HG03520 (cell line): ENCODE results near the gene CCDC86.
"Not testable (repeated sequence)": the region's sequence is repeated elsewhere in the genome, so short reads cannot be mapped to it uniquely, and the experiment has no call there.

ENCODE experiments used
- ATAC-seq: cut with Tn5 transposase; IDR thresholded peaks from one replicate; pipeline ENCODE4 v1.9.1; 2021; ENCODE audit warnings: mild to moderate bottlenecking, moderate library complexity; ENCODE audit not compliant: unreplicated experiment

The CCDC86 gene, protein sequence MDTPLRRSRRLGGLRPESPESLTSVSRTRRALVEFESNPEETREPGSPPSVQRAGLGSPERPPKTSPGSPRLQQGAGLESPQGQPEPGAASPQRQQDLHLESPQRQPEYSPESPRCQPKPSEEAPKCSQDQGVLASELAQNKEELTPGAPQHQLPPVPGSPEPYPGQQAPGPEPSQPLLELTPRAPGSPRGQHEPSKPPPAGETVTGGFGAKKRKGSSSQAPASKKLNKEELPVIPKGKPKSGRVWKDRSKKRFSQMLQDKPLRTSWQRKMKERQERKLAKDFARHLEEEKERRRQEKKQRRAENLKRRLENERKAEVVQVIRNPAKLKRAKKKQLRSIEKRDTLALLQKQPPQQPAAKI

GRCh38 chr11:60841797-60842667 is at the start of gene CCDC86:
Gene CCDC86 (plus strand): TSS chr11:60842113. CDS start chr11:60842125, 12 bp downstream.
- peak; percentile 82 for ATAC-seq

- ATAC-seq: no peak
Measured at GRCh38 chr11:60792521-60792920, 49.4 kb upstream of the CCDC86 start.

GRCh38 chr11:60795291-60795690 is 46.6 kb upstream of the CCDC86 start:
- no peak for ATAC-seq

GRCh38 chr11:60797846-60798630 is 43.9 kb upstream of the CCDC86 start:
- ATAC-seq: no peak

DNA sequence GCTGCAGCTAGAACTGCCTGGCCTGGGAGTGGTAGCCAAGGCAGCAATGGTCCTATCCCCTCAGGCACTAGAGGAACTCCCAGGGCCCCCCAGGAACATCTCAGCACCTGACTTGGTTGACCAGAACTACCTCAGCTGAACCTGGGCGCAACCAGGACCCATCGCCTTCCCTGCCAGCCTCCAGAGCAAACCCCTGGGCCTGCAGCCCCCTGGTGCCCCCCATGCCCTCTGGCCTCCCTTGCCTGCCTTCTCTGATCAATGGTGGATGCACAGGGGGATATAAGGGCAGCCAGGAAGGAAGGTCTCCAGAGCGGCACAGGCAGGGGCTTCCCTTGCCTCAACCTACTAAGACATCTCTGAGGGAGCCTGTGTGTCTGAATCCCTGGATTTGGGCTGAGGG is 43.3 kb upstream of the CCDC86 start:
- ATAC-seq: no peak

DNA sequence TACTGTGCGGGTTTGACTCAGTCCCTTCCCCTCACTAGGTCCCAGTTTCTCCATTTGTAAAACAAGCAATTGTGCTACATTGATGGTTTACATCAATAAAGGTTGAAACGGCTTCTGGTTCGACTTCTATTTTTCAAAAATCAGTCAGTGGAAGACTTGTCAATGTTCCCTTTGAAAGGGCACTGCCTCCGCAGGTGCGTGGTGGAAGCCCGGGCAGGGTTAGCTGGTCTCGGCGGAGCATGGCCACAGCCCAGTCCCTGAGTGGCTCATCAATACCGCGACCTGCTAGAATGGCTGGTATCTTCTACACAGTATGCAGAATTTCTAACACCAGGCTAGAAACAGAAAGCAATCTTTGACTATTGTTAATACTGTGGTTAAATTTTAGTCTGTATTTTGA is 40.7 kb upstream of the CCDC86 start:
- no peak for ATAC-seq

DNA sequence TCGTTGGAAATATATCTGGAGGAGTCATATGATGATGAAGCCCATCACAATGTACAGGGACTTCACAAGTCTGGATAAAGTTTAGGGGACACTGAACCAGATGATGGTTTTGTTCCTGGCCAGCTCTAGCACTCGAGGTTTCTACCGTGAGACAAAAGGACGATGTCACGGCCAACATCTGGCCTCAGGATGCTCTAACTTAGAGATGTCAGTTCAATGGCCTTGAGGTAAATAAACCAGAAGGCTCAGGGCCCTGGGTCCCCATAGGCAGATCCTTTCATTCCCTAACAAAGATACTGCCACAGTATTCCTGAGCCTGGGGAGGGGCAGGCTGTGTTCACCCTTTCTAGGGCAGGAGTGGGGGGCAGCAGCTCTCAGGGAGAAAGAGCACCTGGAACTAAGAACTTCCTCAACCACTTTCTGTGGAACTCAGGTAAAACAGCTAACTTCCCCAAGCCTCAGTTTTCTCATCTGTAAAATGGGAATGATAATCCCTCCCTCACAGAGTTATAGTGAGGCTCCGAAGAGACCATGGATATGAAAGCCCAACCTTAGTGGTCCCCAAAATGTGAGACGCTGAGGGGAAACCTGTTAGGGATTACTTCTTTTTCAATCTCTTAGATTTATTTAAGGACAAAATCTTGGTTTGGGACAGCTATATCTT is 38.5 kb upstream of the CCDC86 start:
- no peak for ATAC-seq

DNA sequence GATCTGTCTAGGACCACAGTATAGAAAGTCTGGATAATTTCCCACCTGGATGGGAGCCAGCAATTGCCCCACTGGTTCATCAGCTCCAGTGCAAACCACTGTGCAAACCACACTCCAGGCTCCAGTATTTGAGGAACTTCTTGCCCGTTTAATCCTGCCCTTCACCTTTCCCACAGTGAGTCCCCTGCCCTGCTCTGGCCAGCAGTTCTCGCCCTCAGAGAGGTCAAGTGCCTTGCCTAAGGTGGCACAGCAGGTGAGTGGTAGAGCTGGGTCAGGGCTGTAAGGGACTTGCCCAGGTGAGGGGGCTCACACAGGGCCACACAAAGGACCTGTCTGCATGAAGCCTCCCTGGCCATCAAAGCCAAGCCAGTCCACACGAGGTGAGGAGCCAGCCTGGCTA is 32.7 kb upstream of the CCDC86 start:
- no peak for ATAC-seq

- ATAC-seq: no peak
Measured at GRCh38 chr11:60809691-60810090, 32.2 kb upstream of the CCDC86 start.

DNA sequence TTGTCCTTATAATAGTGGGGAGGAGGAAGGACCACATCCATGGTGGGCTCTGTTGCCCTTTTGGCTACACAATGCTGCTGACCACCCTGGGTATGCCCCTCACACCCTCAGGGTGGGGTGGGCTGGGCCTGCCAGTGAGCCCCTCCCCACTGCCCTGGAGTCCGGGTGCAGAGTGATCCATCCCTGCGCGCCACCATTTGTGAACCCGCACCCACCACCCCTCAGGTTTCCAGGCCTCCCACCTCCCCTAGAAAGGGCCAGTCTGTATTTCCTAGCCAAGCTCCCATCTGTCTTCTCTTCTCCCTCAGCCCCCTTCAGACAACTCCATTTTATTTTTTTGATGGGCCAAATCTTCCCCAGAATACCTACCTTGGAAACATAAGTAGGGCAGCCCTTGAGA is 31.8 kb upstream of the CCDC86 start:
- ATAC-seq: no peak

GRCh38 chr11:60810569-60810968 is 31.3 kb upstream of the CCDC86 start:
- no peak for ATAC-seq

DNA sequence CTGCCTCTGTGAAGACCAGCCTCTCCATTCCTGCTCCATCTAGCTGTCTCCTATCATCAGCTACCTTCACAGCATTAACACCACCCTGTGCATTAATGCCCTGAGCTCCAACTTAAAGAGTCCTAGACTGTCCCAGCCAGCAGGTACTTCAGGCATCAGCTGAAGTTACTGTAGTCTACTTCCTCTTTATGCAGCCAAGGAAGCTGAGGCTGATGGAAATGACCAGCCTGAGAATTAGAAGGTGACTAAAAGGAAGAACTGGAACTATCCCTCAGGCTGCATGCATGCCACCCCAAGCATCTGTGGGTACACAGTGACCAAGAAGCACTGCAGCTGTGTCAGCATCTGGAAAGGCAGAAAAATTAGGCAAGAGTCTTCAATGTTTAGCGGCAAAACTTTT is 28.6 kb upstream of the CCDC86 start:
- no peak for ATAC-seq

DNA sequence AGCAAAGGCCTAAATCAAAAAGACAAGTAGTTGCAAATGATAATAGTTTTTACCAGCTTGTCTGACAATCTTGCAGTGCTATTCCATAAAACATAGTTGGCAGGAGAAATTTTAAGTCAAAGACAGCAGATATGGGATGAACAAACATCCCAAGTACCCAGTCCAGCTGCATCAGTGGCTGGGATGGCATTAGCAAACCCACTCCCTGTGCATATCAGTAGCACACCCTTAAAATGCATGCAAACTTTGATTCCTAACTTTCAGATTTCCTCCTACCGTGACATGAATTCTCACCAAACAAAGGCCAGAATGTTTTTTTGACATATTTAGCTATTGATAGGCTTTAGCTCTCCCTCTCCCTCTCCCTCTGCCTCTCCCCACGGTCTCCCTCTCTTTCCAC is 27.8 kb upstream of the CCDC86 start:
- no peak for ATAC-seq

- ATAC-seq: no peak
Measured at GRCh38 chr11:60816590-60817157, 25.2 kb upstream of the CCDC86 start.

GRCh38 chr11:60818057-60818456 is 23.9 kb upstream of the CCDC86 start:
- no peak for ATAC-seq

- ATAC-seq: no peak
Measured at GRCh38 chr11:60821827-60822599, 19.9 kb upstream of the CCDC86 start.

- ATAC-seq: not testable (repeated sequence)
Measured at GRCh38 chr11:60823745-60824306, 18.1 kb upstream of the CCDC86 start.

DNA sequence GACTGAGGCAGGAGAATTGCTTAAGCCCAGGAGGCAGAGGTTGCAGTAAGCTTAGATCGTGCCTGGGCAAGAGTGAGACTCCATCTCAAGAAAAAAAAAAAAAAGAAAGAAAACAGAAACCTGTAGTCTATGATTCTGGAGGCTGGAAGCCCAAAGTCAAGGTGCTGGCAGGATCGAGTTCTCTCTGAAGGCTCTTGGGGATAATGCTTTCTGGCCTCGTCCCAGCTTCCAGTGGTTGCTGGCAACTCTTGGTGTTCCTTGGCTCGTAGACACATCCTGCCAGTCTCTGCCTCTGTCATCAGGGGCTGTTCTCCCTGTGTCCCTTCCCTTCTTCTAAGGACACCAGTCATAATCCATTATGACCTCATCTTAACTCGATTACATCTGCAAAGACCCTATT is 16.8 kb upstream of the CCDC86 start:
- no peak for ATAC-seq

- no peak for ATAC-seq
Measured at GRCh38 chr11:60825790-60826189, 16.1 kb upstream of the CCDC86 start.
